Progenitor cell of endocrine pancreas (in vitro differentiated cells): ENCODE data around the gene CDC42EP3. TPM values are rescaled to one million over a fixed set of nuclear protein-coding genes. Genes with fewer than 3 reads are reported as not detected.

ENCODE experiments used
- DNase-seq: peaks from one replicate; pipeline ENCODE4 v3.0.0; 2021; ENCODE audit warnings: low spot score; ENCODE audit not compliant: unreplicated experiment
- H3K27ac Mint-ChIP-seq: 2 replicates; pipeline ENCODE4 v1.8.0; 2021; ENCODE audit warnings: mild to moderate bottlenecking, moderate library complexity, mixed read lengths
- H3K27me3 Mint-ChIP-seq: 2 replicates; pipeline ENCODE4 v1.8.0; 2021; ENCODE audit warnings: mixed read lengths
- H3K36me3 Mint-ChIP-seq: 2 replicates; pipeline ENCODE4 v1.8.0; 2022; ENCODE audit warnings: mixed read lengths; ENCODE audit not compliant: insufficient read depth
- H3K4me1 Mint-ChIP-seq: 2 replicates; pipeline ENCODE4 v1.8.0; 2021; ENCODE audit warnings: low read depth, mixed read lengths
- H3K4me3 Mint-ChIP-seq: 2 replicates; pipeline ENCODE4 v1.8.0; 2021; ENCODE audit warnings: low read depth, mild to moderate bottlenecking, moderate library complexity, mixed read lengths
- H3K9me3 Mint-ChIP-seq: 2 replicates; pipeline ENCODE4 v1.8.0; 2021; ENCODE audit warnings: low read depth, mixed read lengths
- total RNA-seq: library from RNA; stranded (reverse); gene quantifications from 2 replicates; pipeline ENCODE4 v1.2.1, GENCODE V29; 2021
- TF ChIP-seq, protein P1 (sequence below): fragments of 200-600 bp; sonication (generic); IDR thresholded peaks from one replicate; pipeline ENCODE4 v1.5.0; 2021; ENCODE audit warnings: antibody characterized with exemption, mild to moderate bottlenecking; ENCODE audit not compliant: unreplicated experiment

Gene CDC42EP3
- total RNA-seq, 1 donor from 2014 or later: 43.1 TPM

- no peaks in the 10 kb centered on the region for H3K36me3 Mint-ChIP-seq
- no peaks in the 10 kb centered on the region for H3K27me3 Mint-ChIP-seq
- peaks cover 9% of the 10 kb centered on the region for H3K9me3 Mint-ChIP-seq
- no peak overlapping the region for H3K27ac Mint-ChIP-seq
- TF ChIP-seq, protein P1, sequence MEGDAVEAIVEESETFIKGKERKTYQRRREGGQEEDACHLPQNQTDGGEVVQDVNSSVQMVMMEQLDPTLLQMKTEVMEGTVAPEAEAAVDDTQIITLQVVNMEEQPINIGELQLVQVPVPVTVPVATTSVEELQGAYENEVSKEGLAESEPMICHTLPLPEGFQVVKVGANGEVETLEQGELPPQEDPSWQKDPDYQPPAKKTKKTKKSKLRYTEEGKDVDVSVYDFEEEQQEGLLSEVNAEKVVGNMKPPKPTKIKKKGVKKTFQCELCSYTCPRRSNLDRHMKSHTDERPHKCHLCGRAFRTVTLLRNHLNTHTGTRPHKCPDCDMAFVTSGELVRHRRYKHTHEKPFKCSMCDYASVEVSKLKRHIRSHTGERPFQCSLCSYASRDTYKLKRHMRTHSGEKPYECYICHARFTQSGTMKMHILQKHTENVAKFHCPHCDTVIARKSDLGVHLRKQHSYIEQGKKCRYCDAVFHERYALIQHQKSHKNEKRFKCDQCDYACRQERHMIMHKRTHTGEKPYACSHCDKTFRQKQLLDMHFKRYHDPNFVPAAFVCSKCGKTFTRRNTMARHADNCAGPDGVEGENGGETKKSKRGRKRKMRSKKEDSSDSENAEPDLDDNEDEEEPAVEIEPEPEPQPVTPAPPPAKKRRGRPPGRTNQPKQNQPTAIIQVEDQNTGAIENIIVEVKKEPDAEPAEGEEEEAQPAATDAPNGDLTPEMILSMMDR: no peak
- DNase-seq: no peak
- no peak overlapping the region for H3K4me3 Mint-ChIP-seq
- H3K4me1 Mint-ChIP-seq: peaks cover 8% of the 10 kb centered on the region
These were observed 35.1 kb upstream of the CDC42EP3 start for GRCh38 chr2:37706334-37707183.

- TF ChIP-seq, protein P1: no peak
- Mint-ChIP-seq H3K27me3 (no peaks in the 10 kb centered on the region), H3K4me3 (no peak overlapping the region), H3K27ac (no peak overlapping the region), H3K9me3 (peaks cover 12% of the 10 kb centered on the region), H3K36me3 (no peaks in the 10 kb centered on the region), H3K4me1 (peaks cover 4% of the 10 kb centered on the region)
- no peak for DNase-seq
These were observed 33.7 kb upstream of the CDC42EP3 start for GRCh38 chr2:37705191-37705590.

DNA sequence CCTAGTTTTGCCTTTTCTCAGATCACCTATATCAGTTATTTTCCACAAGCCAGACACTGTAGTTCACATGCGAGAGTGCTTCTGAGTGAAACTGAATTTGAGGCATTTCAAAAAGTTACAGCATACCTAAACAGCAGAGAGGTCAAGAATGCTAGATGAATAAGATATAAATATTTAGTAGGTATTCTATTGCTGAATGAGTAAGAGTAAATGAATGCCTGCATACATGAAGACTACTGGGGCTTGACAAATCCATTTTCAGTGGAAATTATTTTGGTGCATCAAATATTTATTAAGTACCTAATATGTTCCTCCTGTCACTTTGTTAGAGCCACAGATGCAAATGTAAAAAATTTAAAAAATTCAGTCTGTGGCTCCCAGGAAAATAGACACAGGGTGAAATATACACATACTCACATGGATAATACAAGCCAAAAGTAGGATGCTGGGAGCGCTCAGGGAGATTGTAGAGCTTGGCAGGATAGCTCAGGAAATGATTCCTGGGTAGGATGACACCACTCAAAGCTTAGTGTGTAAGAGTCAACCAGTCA lies 27.6 kb upstream of the CDC42EP3 start:
- peaks cover 10% of the 10 kb centered on the region for H3K9me3 Mint-ChIP-seq
- no peaks in the 10 kb centered on the region for H3K27me3 Mint-ChIP-seq

GRCh38 chr2:37695336-37695735 lies 23.9 kb upstream of the CDC42EP3 start:
- H3K4me1 Mint-ChIP-seq: peaks cover 1% of the 10 kb centered on the region
- H3K27me3 Mint-ChIP-seq: no peaks in the 10 kb centered on the region
- no peak overlapping the region for H3K27ac Mint-ChIP-seq
- no peaks in the 10 kb centered on the region for H3K9me3 Mint-ChIP-seq
- no peak overlapping the region for H3K4me3 Mint-ChIP-seq
- TF ChIP-seq, protein P1: no peak
- H3K36me3 Mint-ChIP-seq: no peaks in the 10 kb centered on the region
- no peak for DNase-seq

More for the DNA sequence above, 27.6 kb upstream of the CDC42EP3 start:
- H3K36me3 Mint-ChIP-seq: no peaks in the 10 kb centered on the region
- no peak overlapping the region for H3K4me3 Mint-ChIP-seq
- H3K27ac Mint-ChIP-seq: no peak overlapping the region
- TF ChIP-seq, protein P1: no peak
- no peaks in the 10 kb centered on the region for H3K4me1 Mint-ChIP-seq
- no peak for DNase-seq

DNA sequence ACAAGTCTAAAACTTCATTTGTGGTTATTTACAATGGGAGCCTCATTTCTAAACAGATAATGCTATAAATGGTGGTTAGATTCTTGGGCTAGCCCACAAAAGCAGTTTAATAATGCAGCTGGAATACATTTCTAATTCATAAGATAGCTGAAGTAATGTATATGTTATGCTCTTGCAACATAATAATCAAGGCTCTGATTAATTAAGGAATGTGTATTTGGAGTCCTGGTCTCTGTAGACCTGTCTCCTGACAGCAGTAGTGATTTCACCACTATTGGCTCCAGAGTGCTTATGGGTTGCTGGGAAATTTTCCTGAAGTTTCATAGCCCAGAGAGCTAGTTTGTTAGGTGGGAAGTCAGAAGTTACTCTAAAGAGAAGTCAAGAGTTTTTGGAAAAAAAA lies 21.3 kb upstream of the CDC42EP3 start:
- no peak overlapping the region for H3K27ac Mint-ChIP-seq

More for the DNA sequence above, 21.3 kb upstream of the CDC42EP3 start:
- no peaks in the 10 kb centered on the region for H3K9me3 Mint-ChIP-seq
- H3K4me1 Mint-ChIP-seq: peaks cover 18% of the 10 kb centered on the region
- TF ChIP-seq, protein P1: no peak
- DNase-seq: no peak
- no peaks in the 10 kb centered on the region for H3K36me3 Mint-ChIP-seq
- no peak overlapping the region for H3K4me3 Mint-ChIP-seq
- no peaks in the 10 kb centered on the region for H3K27me3 Mint-ChIP-seq
